Ectodermal cell (in vitro differentiated cells): ENCODE data around the gene NDN. TPM values are rescaled to one million over a fixed set of nuclear protein-coding genes. Genes with fewer than 3 reads are reported as not detected.
"Not testable (repeated sequence)": the region's sequence is repeated elsewhere in the genome, so short reads cannot be mapped to it uniquely, and the experiment has no call there.

ENCODE experiments used
- H3K27ac ChIP-seq: 2 replicates; pipeline ENCODE4 v1.7.0; 2013; ENCODE audit warnings: mild to moderate bottlenecking, low read depth, low read length; ENCODE audit not compliant: insufficient read depth, poor library complexity, severe bottlenecking
- H3K27me3 ChIP-seq: 2 replicates; pipeline ENCODE4 v1.7.0; 2013; ENCODE audit warnings: mild to moderate bottlenecking, low read length; ENCODE audit not compliant: insufficient read depth, control insufficient read depth, poor library complexity, severe bottlenecking
- H3K36me3 ChIP-seq: one replicate; pipeline ENCODE4 v1.7.0; 2013; ENCODE audit warnings: low read length; ENCODE audit not compliant: control insufficient read depth, insufficient read depth
- H3K4me1 ChIP-seq: one replicate; pipeline ENCODE4 v1.7.0; 2013; ENCODE audit warnings: low read length; ENCODE audit not compliant: control insufficient read depth, insufficient read depth
- H3K4me3 ChIP-seq: 2 replicates; pipeline ENCODE4 v1.7.0; 2013; ENCODE audit warnings: low read depth, low read length, control low read depth; ENCODE audit not compliant: insufficient read depth
- H3K9me3 ChIP-seq: 2 replicates; pipeline ENCODE4 v1.7.0; 2013; ENCODE audit warnings: mild to moderate bottlenecking, low read length, moderate library complexity; ENCODE audit not compliant: control insufficient read depth
- WGBS, 2 experiments: methylation state at CpG; one replicate each; pipeline ENCODE4 v1.1.7; 2013; ENCODE audit warnings: missing lambda C conversion rate in 2 of 2; 5-methylcytosine and 5-hydroxymethylcytosine counted together
- polyA plus RNA-seq, 4 experiments: library from polyadenylated mRNA; stranded (reverse); fragments of 50-300 nt; gene quantifications; one replicate each; pipeline ENCODE4 v1.2.3, GENCODE V29; 2013

Gene NDN
- 66.5 TPM for polyA plus RNA-seq (2013, experiment 1 of 4)
- 63.4 TPM for polyA plus RNA-seq (2013, experiment 2 of 4)
- 58.6 TPM for polyA plus RNA-seq (2013, experiment 3 of 4)
- 65.5 TPM for polyA plus RNA-seq (2013, experiment 4 of 4)

GRCh38 chr15:23687143-23687470, at the start of gene NDN:
TSS of gene NDN (minus strand) at chr15:23687305. CDS start at chr15:23687217, 88 bp downstream.
- H3K4me1 ChIP-seq: peaks cover 7% of the 10 kb centered on the region
- H3K9me3 ChIP-seq: no peaks in the 10 kb centered on the region
- H3K36me3 ChIP-seq: no peaks in the 10 kb centered on the region
- peak within 1 kb of the TSS; percentile 58 for H3K4me3 ChIP-seq
- WGBS, 2 experiments: 42 to 47% methylated on average over 38 of the region's 38 CpGs
- no peak within 1 kb of the TSS for H3K27ac ChIP-seq
- H3K27me3 ChIP-seq: no peaks in the 10 kb centered on the region

- Histone ChIP-seq H3K27me3 (no peaks in the 10 kb centered on the region), H3K36me3 (no peaks in the 10 kb centered on the region), H3K4me3 (no peak overlapping the region), H3K9me3 (peaks cover 3% of the 10 kb centered on the region), H3K4me1 (no peaks in the 10 kb centered on the region), H3K27ac (no peak overlapping the region)
- 69 to 74% methylated on average over 5 of the region's 5 CpGs for WGBS, 2 experiments
Measured at GRCh38 chr15:23736033-23736673, 49.0 kb upstream of the NDN start.

- Histone ChIP-seq H3K27me3 (no peaks in the 10 kb centered on the region), H3K36me3 (no peaks in the 10 kb centered on the region), H3K27ac (no peak overlapping the region), H3K4me3 (no peak overlapping the region), H3K9me3 (no peaks in the 10 kb centered on the region), H3K4me1 (no peaks in the 10 kb centered on the region)
- 81 to 84% methylated on average over 4 of the region's 4 CpGs for WGBS, 2 experiments
Measured at GRCh38 chr15:23734862-23735261, 47.8 kb upstream of the NDN start.

- peak overlapping the region; percentile 6 for H3K4me3 ChIP-seq
- H3K36me3 ChIP-seq, H3K27ac ChIP-seq, H3K9me3 ChIP-seq, H3K4me1 ChIP-seq, H3K27me3 ChIP-seq: not testable (repeated sequence)
- 58 to 61% methylated on average over 27 to 28 of the region's 28 CpGs for WGBS, 2 experiments
Measured at GRCh38 chr15:23713874-23714656, 27.0 kb upstream of the NDN start.

- 61 to 68% methylated on average over 1 of the region's 1 CpG for WGBS, 2 experiments
- Histone ChIP-seq H3K27ac (no peak overlapping the region), H3K9me3 (no peaks in the 10 kb centered on the region)
Measured at GRCh38 chr15:23708332-23708731, 21.2 kb upstream of the NDN start.

GRCh38 chr15:23695282-23695681, 8.2 kb upstream of the NDN start:
- H3K4me3 ChIP-seq: no peak overlapping the region
- WGBS, 2 experiments: 70 to 75% methylated on average over 2 of the region's 2 CpGs
- peaks cover 7% of the 10 kb centered on the region for H3K4me1 ChIP-seq
- no peak overlapping the region for H3K27ac ChIP-seq
- H3K9me3 ChIP-seq: no peaks in the 10 kb centered on the region
- no peaks in the 10 kb centered on the region for H3K36me3 ChIP-seq
- no peaks in the 10 kb centered on the region for H3K27me3 ChIP-seq

More at GRCh38 chr15:23708332-23708731, 21.2 kb upstream of the NDN start:
- Histone ChIP-seq H3K27me3 (no peaks in the 10 kb centered on the region), H3K4me3 (no peak overlapping the region), H3K4me1 (no peaks in the 10 kb centered on the region), H3K36me3 (no peaks in the 10 kb centered on the region)

GRCh38 chr15:23694592-23694991, 7.5 kb upstream of the NDN start:
- H3K27ac ChIP-seq: no peak overlapping the region
- WGBS, 2 experiments: 100% methylated on average over 1 of the region's 1 CpG
- H3K4me1 ChIP-seq: peaks cover 7% of the 10 kb centered on the region
- H3K4me3 ChIP-seq: no peak overlapping the region
- no peaks in the 10 kb centered on the region for H3K27me3 ChIP-seq
- no peaks in the 10 kb centered on the region for H3K36me3 ChIP-seq
- no peaks in the 10 kb centered on the region for H3K9me3 ChIP-seq

GRCh38 chr15:23690450-23690852, 3.3 kb upstream of the NDN start:
- Histone ChIP-seq H3K27ac (no peak overlapping the region), H3K4me1 (peaks cover 7% of the 10 kb centered on the region), H3K9me3 (no peaks in the 10 kb centered on the region), H3K36me3 (no peaks in the 10 kb centered on the region), H3K27me3 (no peaks in the 10 kb centered on the region), H3K4me3 (no peak overlapping the region)
- 66 to 72% methylated on average over 5 of the region's 5 CpGs for WGBS, 2 experiments

- H3K9me3 ChIP-seq: no peaks in the 10 kb centered on the region
- H3K4me1 ChIP-seq: peaks cover 7% of the 10 kb centered on the region
- H3K36me3 ChIP-seq: no peaks in the 10 kb centered on the region
- WGBS, 2 experiments: 83% methylated on average over 4 of the region's 4 CpGs
- no peaks in the 10 kb centered on the region for H3K27me3 ChIP-seq
- no peak overlapping the region for H3K4me3 ChIP-seq
- no peak overlapping the region for H3K27ac ChIP-seq
Measured at GRCh38 chr15:23690015-23690414, 2.9 kb upstream of the NDN start.

GRCh38 chr15:23686466-23687142, 501 bp downstream of the NDN start:
- no peaks in the 10 kb centered on the region for H3K27me3 ChIP-seq
- no peaks in the 10 kb centered on the region for H3K36me3 ChIP-seq
- H3K4me1 ChIP-seq: peaks cover 7% of the 10 kb centered on the region
- H3K9me3 ChIP-seq: no peaks in the 10 kb centered on the region
- peak overlapping the region; percentile 58 for H3K4me3 ChIP-seq
- H3K27ac ChIP-seq: no peak overlapping the region
- whole genome bisulfite sequencing, 2 experiments: 46 to 47% methylated on average over 57 of the region's 57 CpGs
